UCSD-AML1 (cell line): ENCODE measurements around the gene SLC22A16.
A peak's percentile ranks its signal among the peaks of the same experiment; 100 is the strongest.

Experiments
- DNase-seq: peaks from one replicate; lab custom pipeline; 2025; ENCODE audit not compliant: unreplicated experiment; lab: John Stamatoyannopoulos, UW

Gene SLC22A16

DNA sequence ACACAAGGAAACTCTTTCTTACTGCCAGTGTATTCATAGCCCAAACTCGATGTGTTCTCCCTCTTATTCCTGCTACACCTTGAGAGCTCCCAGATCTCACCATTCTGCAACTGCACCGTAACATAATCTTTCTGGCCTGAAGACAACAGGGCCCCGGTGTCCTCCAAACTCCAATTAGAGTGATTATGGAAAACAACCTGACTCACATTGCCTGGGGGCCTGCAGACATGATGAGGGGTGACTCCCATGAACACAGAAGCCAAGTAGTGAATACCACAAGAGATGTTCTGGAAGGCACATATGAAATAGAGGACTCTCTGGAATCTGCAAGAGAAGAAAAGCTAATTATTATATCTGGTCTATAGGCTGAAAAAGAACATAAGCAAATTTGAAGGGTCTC, 19.7 kb downstream of the SLC22A16 start:
- DNase-seq, result no peak

DNA sequence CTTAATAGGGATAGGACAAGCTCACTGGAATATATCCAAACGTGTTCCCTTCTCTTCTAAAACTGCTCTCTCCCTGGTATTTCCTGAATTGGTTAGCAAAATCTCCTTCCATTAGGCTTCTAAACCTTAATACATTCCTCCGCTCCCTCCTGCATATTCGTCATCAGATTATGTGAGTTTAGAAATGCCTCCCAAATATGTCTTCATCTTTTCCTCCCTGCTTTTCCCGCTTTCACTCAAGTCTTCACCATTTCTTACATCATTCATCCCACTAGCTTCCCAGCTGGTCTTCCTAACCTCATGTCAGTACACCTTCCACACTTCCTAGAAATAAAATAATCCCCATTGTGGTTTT, 26.9 kb downstream of the SLC22A16 start:
- DNase-seq, result no peak

DNA sequence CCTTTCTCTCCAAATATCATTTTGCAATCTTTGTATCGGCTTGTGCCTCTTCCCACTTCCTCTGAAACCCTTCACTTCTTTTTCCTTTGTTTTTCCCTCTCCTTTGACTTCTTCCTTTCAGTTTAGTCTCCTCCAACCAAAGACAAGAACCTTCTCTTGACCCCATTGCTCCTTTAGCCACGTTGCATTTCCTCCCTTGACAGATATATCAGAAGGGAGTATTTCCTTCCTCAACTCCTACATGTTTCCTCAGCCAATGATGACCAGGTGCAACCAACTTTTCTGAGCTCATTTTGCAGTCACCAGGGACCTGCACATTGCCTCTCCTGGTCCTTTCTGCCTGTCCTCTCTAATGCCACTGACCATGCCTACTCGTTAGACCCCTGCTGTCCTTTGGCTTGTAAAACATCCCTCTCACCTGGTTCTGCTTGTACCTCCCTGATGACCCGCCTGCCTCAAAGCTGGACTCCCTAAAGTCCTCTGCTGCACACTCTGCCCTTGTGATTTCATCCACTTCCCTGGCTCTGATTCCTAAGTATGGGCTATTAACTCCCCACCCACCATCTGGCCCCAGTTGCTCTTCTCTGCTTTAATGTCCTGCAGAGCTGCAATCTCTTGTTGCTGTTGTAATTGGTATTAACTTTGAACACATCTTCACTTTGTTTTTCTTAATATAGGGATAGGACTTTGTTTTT, 27.4 kb downstream of the SLC22A16 start:
- peak; percentile 19 for DNase-seq

DNA sequence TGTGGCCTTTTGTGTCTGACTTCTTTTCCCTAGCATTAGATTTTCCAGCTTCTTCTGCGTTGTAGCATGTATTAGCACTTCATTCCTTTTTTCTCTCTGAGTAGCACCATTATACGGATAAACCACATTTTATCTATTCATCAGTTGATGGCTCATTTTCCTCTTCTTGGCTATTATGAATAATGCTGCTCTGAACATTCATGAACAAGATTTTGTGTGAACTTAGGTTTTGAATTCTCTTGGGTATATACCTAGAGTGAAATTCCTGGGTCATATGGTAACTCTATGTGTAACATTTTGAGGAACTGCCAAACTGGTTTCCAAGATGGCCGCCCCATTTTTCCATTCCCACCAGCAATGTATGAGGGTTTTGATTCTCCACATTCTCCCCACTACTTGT, 28.7 kb downstream of the SLC22A16 start:
- DNase-seq, result no peak

DNA sequence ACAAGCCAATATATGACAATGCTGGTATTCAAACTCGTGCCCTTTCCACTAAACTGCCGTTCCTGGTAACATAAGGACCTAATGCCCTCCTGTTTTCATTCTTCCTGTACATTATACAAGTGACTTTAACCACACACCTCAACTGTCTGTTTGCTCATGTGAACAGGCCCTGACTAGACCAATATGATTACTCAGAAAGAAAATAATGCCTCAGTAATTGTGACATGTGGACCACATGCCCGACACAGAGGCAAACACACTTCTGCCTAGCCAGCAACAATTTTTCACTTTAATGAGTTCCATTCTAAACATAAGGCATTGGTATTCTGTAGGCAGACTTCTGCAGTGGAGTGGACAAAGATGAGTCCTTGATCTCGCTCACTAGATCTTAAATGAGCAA, 30.0 kb downstream of the SLC22A16 start:
- DNase-seq, result no peak

DNA sequence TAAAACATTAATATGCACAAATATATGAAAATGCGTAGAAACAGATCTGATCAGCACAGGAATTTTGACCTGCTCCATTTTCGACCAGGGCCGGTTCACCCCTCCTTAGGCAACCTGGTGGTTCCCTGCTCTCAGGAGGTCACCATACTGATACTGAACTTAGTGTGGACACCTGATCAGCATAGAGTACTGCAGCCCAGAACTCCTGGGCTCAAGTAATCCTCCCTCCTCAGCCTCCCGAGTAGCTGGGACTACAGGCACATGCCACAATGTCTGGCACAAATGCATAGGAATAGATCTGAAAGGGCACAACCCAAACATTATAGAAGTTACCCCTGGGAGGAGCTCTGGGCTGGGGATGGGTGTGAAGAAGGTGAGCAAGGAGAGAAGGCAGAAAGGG, 36.4 kb downstream of the SLC22A16 start:
- no peak for DNase-seq

DNA sequence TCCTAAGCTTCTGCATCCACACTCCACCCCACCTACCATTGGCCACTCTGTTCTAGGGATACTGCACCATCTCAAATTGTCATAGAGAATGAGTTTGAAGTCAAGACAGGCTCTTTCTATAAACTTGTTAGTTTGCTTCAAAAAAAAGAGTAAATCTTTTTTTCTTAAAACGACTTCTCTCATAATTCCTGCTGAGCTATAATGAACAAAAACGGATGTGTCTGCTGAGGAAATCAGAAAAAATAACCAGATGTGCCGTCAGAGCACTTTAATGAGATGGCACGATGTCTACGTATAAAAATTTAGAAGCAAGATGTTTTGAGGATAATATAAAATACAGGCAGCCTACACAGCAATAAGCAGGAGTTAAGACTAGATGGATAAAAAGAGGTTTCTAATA, 37.1 kb downstream of the SLC22A16 start:
- DNase-seq, result no peak

DNA sequence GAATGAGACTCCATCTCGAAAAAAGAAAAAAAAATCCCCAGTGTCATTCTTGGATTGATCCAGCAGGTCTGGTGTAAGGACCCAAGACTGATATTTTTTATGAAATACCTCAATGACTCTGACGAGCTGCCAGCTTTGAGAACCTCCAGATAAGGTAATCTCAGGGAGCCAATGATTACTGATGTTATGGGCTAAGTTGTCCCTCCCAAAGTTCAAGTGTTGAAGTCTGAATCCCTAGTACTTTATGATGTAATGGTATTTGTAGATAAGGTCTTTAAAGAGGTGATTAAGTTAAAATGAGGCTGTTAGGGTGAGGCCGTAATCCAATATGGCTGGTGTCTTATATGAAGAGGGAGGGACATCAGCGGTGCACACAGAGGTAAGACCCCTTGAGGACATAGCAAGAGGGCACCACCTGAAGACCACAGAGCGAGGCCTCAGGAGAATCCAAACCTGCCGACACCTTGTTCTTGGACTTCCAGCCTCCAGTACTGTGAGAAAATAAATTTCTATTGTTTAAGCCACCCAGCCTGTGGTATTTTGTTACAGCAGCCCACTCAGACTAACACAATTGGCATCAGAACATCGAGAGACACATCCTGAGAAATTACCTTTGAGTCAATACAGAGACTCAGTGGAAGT, 41.3 kb downstream of the SLC22A16 start:
- no peak for DNase-seq

DNA sequence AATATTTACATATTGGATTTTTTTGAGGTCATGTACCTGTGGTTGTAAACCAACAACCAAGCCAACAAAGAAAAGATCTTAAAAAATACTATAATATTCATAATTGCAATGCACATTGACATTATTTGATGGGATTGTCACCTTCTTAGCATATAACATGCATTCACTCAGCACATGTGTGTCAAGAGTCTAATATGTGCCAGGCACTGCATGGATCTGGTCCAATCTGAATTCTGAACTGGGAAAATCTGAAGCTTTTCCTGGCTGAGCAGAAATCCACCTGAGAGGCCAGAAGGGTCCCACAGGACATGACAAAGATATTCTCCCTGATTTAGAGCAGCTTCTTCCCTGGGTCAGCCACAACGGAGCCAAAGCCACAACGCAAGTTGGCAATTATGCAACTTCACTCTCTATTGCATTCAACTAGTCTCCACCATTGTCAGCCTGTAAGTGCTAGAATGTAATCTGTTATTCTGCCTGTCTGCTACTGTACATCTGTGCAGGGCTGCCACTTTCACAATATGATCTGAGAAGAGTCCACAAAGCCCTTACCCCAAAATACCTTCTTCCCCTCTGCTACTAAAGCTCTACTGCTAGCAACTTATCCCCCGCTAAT, 44.0 kb downstream of the SLC22A16 start:
- DNase-seq, result no peak

DNA sequence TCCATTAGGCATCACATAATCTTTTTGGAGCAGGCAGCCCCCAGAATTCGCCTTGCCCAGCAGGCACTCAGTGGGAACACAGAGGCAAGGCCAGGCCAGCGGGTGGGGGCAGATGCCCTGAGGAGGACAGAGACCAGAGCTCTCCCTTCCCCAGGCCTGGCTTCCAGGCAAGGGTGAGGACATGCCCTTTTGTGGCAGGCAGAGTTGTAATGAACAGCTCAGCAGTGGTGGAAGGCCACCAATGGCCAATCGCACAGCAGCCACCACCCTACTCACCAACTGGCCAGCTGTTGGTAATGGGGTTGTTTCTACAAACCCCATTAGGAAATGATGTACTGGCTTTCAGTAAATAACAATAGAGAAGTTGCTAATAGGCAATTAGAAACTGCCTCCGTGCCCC, 45.7 kb downstream of the SLC22A16 start:
- no peak for DNase-seq

DNA sequence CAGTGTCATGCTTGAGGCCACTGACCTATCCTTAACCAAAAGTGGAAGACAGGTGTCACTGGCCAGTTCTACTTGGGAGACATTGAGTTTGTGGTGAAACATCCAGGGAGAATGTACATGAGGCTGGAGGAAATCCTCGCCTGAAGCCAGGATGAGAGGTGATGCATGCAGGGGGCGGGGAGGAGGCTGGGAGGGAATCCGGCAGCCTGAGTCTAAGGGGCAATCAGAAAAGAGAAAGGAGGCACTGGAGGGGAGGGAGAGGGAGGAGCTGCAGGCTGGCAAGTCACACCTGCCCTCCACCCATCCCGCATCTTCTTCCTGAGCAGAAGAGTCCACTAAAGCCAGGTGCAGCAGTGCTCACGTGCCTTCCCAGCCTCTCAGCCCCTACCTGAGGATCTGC, 46.2 kb downstream of the SLC22A16 start:
- DNase-seq, result no peak

DNA sequence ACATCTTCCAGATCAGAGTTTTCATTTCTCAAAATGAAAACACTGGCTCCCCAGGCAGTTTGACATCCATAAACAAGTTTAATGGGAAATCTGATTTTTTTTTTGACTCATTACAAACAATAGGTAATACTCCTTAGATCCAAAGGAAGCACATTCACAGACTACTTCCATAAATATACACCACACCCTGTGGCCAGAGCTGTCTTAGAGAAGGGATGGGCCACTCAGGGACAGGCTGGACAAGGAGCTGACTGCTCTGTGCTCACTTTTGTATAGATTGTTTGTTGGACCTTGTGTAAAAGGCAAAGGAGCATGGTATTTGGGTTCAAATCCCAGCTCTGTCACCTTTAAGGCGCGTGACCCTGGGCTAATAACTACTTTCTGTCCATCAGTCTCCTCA, 48.3 kb downstream of the SLC22A16 start:
- DNase-seq, result no peak

DNA sequence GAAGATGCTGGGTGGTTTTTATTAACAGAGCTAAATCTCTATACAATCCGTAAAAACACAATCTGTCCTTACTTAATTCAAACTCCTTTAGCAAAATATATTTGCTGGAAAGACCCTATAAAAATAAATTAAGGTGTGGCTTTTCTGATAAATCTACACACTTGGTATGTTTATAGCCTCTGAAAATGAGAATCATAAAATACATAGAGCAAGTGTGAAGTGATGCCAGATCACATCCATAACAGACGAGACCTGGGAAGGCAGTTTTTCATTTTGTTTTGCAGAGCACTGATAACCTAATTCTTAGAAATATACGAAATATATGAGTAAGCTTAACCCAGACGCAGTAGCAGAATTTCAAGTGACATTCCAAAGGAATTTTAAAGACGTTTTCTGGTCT, 50.6 kb downstream of the SLC22A16 start:
- no peak for DNase-seq

DNA sequence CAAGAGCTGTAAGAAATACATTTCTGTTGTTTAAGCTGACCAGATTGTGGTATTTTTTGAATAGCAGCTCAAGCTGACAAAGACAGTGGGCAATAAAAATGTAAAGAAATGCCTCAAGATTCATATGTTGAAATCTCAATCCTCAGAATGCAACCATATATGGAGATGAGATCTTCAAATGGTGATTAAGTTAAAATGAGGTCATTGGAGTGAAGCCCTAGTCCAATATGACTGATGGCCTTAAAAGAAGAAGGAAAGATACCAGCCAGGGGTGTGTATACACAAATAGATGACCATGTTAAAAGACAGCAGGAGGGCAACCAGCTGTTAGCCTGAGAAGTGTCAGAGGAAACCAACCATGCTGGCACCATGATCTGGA, 54.0 kb downstream of the SLC22A16 start:
- DNase-seq, result no peak

DNA sequence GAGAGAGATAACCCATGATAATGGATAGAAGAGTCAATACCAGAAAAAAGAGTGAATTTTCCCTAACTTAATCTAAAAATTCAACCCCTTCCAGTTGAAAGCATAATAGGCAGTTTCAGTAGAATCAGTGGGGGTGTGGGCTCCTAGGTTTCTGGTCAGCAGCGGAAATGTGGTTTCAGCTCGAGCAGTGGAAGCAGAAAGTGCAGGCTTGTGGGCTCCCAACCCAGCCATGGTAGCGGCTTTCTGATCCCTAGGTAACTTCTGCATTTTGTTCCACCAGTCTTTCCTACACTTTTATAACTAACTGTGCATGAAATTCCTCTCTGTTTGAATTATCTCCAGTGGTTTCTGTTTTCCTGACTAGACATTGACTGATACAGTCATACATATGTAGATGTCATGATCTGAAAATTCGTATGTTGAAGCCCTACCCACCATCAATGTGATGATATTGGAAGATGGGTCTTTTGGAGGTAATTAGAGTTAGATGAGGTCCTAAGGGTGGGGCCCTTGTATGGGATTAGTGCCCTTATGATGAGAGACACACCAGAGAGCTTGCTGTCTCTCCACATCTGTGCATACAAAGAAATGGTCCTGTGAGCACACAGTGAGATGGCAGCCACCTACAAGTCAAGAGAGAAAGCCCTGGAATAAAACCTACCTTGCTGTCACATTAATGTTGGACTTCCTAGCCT, 54.5 kb downstream of the SLC22A16 start:
- peak; percentile 83 for DNase-seq

DNA sequence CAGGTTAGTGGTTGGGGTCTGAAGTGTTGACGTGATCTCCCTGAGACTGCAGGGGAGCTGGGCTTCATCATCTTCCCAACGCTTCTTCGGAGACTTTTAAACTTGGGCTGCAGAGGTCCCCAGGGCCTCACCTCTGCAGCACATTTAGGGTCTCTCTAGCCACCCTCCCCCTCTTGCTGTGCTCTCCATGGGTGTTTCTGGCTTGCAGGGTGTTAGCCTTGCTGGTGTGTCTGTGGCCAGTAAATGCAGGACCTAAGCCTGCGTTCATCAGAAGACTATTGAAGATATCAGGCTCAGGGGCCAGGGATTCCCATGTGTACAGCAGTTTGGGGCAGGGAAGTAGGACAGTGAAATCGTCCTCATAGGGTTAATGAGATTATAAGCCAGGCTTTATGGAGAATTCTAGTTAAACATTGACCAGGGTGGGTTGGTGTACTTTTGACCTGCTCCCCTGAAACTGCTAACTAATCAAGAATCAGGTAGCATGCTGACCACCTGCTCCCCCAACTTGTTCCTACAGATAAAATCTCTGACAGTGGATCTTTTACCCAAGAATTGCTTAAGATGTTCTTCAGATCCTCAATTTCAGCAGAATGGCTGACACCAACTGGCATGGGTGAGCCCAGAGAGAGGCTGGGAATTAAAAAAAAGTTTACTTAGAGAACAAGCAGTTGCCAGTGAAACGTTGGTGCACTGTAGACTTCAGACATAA, 57.2 kb downstream of the SLC22A16 start:
- DNase-seq, result no peak

DNA sequence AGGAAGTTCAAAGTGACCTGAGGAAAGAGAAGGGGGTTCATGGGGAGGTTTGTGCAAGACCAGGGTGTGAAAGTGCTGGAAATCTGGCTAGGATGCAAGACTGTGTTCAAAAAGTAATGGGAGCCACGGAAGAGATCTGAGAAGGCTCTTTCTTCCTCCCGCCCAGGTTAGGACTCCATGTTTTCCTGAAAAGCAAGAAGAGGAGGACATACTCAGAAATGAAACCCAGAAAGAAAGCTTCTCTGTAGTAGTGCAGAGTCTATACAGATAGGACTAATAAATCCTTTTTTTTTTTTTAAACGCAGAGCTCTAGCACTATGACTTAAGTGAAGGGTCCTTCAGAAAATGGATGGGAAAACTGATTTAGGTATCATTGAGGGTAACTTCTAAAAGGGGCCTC, 57.8 kb downstream of the SLC22A16 start:
- no peak for DNase-seq

DNA sequence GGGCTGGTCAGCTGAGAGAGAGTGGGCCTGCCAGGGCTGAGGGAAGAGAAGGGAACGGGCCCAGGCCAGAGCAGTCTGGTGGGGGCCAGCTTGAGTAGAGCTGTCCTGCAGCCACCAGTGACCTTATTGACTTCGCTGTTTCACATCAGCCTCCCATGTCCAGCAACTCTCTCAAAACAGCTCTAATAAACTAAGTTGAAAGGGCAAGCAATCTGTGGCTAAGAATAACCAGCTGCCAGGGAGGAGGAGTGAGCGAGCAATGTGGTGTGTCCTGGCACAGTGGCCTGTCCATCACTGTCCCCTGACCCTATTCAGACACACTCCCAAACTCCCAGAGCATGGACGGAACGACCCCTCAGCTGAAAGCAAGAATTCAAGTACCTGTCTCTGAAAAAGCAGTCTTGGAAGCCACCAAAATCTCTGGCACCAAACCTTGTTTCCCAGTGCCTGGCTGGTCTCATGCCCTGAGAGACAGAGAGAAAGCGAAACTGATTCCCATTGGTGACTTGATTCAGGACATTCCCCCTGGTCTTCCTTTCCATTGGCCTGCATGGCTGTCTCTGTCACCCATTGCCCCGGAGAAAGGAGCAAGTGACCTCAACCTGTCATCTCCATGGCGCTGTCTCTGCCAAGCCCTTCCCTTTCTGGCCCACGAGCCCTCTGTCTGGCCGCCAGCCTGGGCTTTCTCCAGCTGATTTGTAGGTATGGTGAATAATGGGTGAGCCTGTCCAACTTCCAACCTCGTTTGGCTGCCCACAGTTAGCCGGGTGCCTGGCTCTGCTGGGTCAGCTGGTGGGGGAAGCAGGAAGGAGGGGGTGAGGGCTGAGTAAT, 61.1 kb downstream of the SLC22A16 start, which contains the start of gene DDO:
TSS of gene DDO (minus strand) at position 490 of the 831 bp plus-strand sequence. CDS start 2,113 bp downstream, outside the sequence.
- DNase-seq, result peak; percentile 57

DNA sequence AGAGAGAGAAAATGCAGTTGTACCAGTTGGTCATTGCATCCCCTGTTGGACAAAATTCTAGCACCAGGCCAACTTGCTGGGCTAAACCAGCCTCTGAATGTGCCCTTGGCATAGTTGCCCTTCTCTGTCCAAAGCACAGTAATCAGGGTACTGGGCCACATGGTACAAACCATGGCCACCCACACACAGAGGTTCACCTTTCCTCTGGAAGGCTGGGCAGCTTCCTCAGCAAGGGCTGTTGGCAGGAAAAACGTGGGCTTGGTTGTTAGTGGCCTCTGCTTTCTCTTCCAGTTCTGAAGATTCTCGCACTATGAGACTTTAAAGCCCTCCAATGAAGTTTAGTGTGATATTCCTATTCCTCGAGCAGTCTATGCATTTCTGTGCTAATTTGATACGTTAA, 61.7 kb downstream of the SLC22A16 start:
- no peak for DNase-seq

DNA sequence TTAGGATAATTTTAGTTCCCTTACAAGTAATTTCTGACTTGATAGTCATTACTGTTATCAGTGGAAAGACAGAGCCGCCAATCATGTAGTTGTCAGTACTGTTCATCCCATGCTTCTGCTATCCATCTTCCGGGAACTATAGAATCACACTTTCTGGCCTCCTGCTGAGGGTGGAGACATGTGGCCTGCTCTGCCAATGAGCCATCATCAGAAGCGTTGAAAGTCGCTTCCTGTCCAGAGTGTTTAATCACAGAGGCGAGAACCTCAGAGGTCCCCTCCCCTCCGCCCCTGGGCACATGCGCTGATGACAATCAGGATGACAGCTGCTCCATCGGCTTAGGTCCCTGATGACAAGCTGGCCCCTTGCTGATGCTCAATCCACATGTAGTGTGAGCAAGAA, 64.1 kb downstream of the SLC22A16 start:
- DNase-seq, result no peak
